NAMALWA (cell line): ENCODE measurements around the gene MSRB3.

Experiments
- DNase-seq: peaks from one replicate; pipeline ENCODE4 v3.0.0-alpha.2; 2015; ENCODE audit warnings: low spot score

The MSRB3 gene

GRCh38 chr12:65392491-65392890, 114.0 kb downstream of the MSRB3 start:
- DNase-seq, result no peak

GRCh38 chr12:65403188-65403587, 124.7 kb downstream of the MSRB3 start:
- DNase-seq, result no peak

- DNase-seq, result no peak
Measured at GRCh38 chr12:65407388-65408149, 129.1 kb downstream of the MSRB3 start.

- DNase-seq, result no peak
Measured at GRCh38 chr12:65408441-65408840, 130.0 kb downstream of the MSRB3 start.

GRCh38 chr12:65409726-65410125, 131.2 kb downstream of the MSRB3 start:
- no peak for DNase-seq

GRCh38 chr12:65411171-65411570, 132.7 kb downstream of the MSRB3 start:
- DNase-seq, result no peak

- no peak for DNase-seq
Measured at GRCh38 chr12:65414526-65414925, 136.0 kb downstream of the MSRB3 start.

GRCh38 chr12:65415826-65416225, 137.3 kb downstream of the MSRB3 start:
- no peak for DNase-seq

- DNase-seq, result peak; percentile 17
Measured at GRCh38 chr12:65419284-65420072, 141.0 kb downstream of the MSRB3 start.

GRCh38 chr12:65420941-65421340, 142.5 kb downstream of the MSRB3 start:
- DNase-seq, result no peak

GRCh38 chr12:65427646-65428045, 149.2 kb downstream of the MSRB3 start:
- no peak for DNase-seq

- no peak for DNase-seq
Measured at GRCh38 chr12:65430006-65430405, 151.5 kb downstream of the MSRB3 start.

GRCh38 chr12:65430571-65431306, 152.3 kb downstream of the MSRB3 start:
- no peak for DNase-seq

- DNase-seq, result no peak
Measured at GRCh38 chr12:65432114-65432513, 153.6 kb downstream of the MSRB3 start.

GRCh38 chr12:65432651-65433050, 154.2 kb downstream of the MSRB3 start:
- DNase-seq, result no peak

GRCh38 chr12:65434737-65435136, 156.3 kb downstream of the MSRB3 start:
- DNase-seq, result no peak

- DNase-seq, result no peak
Measured at GRCh38 chr12:65443038-65443437, 164.6 kb downstream of the MSRB3 start.

GRCh38 chr12:65444996-65445395, 166.5 kb downstream of the MSRB3 start:
- no peak for DNase-seq

GRCh38 chr12:65446901-65447300, 168.4 kb downstream of the MSRB3 start:
- no peak for DNase-seq

GRCh38 chr12:65449400-65449799, 170.9 kb downstream of the MSRB3 start:
- DNase-seq, result no peak

GRCh38 chr12:65450625-65451024, 172.1 kb downstream of the MSRB3 start:
- no peak for DNase-seq

GRCh38 chr12:65454115-65454787, 175.8 kb downstream of the MSRB3 start:
- no peak for DNase-seq
